Measurements from ENCODE around the gene GBX1. TPM values are rescaled to one million over a fixed set of nuclear protein-coding genes. Genes with fewer than 3 reads are reported as not detected.

The GBX1 gene
- total RNA-seq, 1 experiment from 2014 or later = not detected

- TF ChIP-seq HMGXB4 (CRISPR knock-in tag; IDR thresholded peaks at IDR 0.05) = no peak
- no peak for TF ChIP-seq ERG (CRISPR knock-in tag; IDR thresholded peaks at IDR 0.05)
- no peak for TF ChIP-seq CDX4 (CRISPR knock-in tag; IDR thresholded peaks at IDR 0.05; ENCODE audit: borderline replicate concordance)
- no peak for TF ChIP-seq ZNF396 (CRISPR knock-in tag; IDR thresholded peaks at IDR 0.05; ENCODE audit: borderline replicate concordance)
- no peak for TF ChIP-seq MXD4 (CRISPR knock-in tag; IDR thresholded peaks at IDR 0.05; ENCODE audit: borderline replicate concordance)
- no peak for TF ChIP-seq KAT7 (CRISPR knock-in tag; IDR thresholded peaks at IDR 0.05; ENCODE audit: borderline replicate concordance)
These were observed 9.8 kb upstream of the GBX1 start (continued) for GRCh38 chr7:151177310-151177709.

GRCh38 chr7:151176401-151176800 lies 8.9 kb upstream of the GBX1 start:
- ChIA-PET POLR2A (no interaction called here), CTCF (interaction anchor here (0.6 to 4.2 kb wide), 12 partner anchors 9 to 213 kb away, joined by 3 to 52 read pairs (median 6); partner anchors contain the start of genes GBX1 and H2BK1)
- Mint-ChIP-seq H3K27me3 (ENCODE audit: low read depth) (peaks cover 65% of the 10 kb centered on the region), H3K4me3 (no peak overlapping the region), H3K27ac (no peak overlapping the region), H3K36me3 (no peaks in the 10 kb centered on the region), H3K9me3 (peaks cover 8% of the 10 kb centered on the region), H3K4me1 (peaks cover 12% of the 10 kb centered on the region)
- no peak for ATAC-seq
- DNase-seq (ENCODE audit: low spot score) = no peak
- TF ChIP-seq E2F1 (CRISPR knock-in tag; IDR thresholded peaks at IDR 0.05) = no peak
- no peak for TF ChIP-seq AR (CRISPR knock-in tag; IDR thresholded peaks at IDR 0.05)
- no peak for TF ChIP-seq ZMAT4 (CRISPR knock-in tag; IDR thresholded peaks at IDR 0.05)
- TF ChIP-seq ATF6 (CRISPR knock-in tag; IDR thresholded peaks at IDR 0.05) = no peak
- no peak for TF ChIP-seq FOXP4 (CRISPR knock-in tag; IDR thresholded peaks at IDR 0.05)
- no peak for TF ChIP-seq FOXP1 (CRISPR knock-in tag; IDR thresholded peaks at IDR 0.05; ENCODE audit: borderline replicate concordance)
- TF ChIP-seq NFE2L1 (CRISPR knock-in tag; IDR thresholded peaks at IDR 0.05) = no peak
- TF ChIP-seq TP53 (CRISPR knock-in tag; IDR thresholded peaks at IDR 0.05) = no peak
- no peak for TF ChIP-seq JUN (CRISPR knock-in tag; IDR thresholded peaks at IDR 0.05)
- no peak for TF ChIP-seq CREB1 (CRISPR knock-in tag; IDR thresholded peaks at IDR 0.05)
- no peak for TF ChIP-seq NR2C2 (CRISPR knock-in tag; IDR thresholded peaks at IDR 0.05)
- TF ChIP-seq ZNF416 (CRISPR knock-in tag; IDR thresholded peaks at IDR 0.05) = no peak
- no peak for TF ChIP-seq SMAD4 (CRISPR knock-in tag; IDR thresholded peaks at IDR 0.05)
- no peak for TF ChIP-seq ESRRA (CRISPR knock-in tag; IDR thresholded peaks at IDR 0.05; ENCODE audit: borderline replicate concordance)
- no peak for TF ChIP-seq ZNF121 (CRISPR knock-in tag; IDR thresholded peaks at IDR 0.05)
- TF ChIP-seq MXD4 (CRISPR knock-in tag; IDR thresholded peaks at IDR 0.05; ENCODE audit: borderline replicate concordance) = no peak
- TF ChIP-seq E2F4 (CRISPR knock-in tag; IDR thresholded peaks at IDR 0.05; ENCODE audit: borderline replicate concordance, low read depth) = no peak
- TF ChIP-seq RELA (CRISPR knock-in tag; IDR thresholded peaks at IDR 0.05; ENCODE audit: borderline replicate concordance) = no peak
